T-cell (primary cell): ENCODE measurements around the gene MRPS25. TPM values are rescaled to one million over a fixed set of nuclear protein-coding genes. Genes with fewer than 3 reads are reported as not detected.

ENCODE experiments used
- ATAC-seq, 4 experiments: fragments of 200-7000 bp in 3 of 4; fragments of 150-1000 bp in 1 of 4; cut with Tn5 transposase; replicated peaks in 1 of 4; 1 replicate in 3 of 4; 2 replicates in 1 of 4; pipeline ENCODE4 v1.10.0; 2021; ENCODE audit warnings: moderate library complexity in 3 of 4, mild to moderate bottlenecking in 2 of 4, moderate number of reproducible peaks in 1 of 4
- CTCF ChIA-PET, 2 donors: fragments of 300-600 bp; sonication (Branson Sonifier 250); formaldehyde crosslinking; loops; one replicate each; lab custom pipeline; 2022; ENCODE audit warnings: antibody characterized with exemption in 2 of 2; lab: Charles Lee
- POLR2A ChIA-PET, 2 donors: fragments of 300-600 bp; sonication (Branson Sonifier 250); formaldehyde crosslinking; loops; one replicate each; lab custom pipeline; 2022; ENCODE audit warnings: antibody characterized with exemption in 2 of 2; lab: Charles Lee
- DNase-seq, 35 experiments: peaks; one replicate each; pipeline versions ENCODE4 v3.0.0 to v3.0.0-alpha.2; 2013 to 2023
- H3K27ac ChIP-seq: one replicate; pipeline ENCODE4 v1.5.1; 2013; ENCODE audit warnings: low read length
- H3K27me3 ChIP-seq, 2 experiments: replicated peaks in 1 of 2; 1 replicate in 1 of 2; 2 replicates in 1 of 2; pipeline versions ENCODE4 v1.6.1 to v1.7.0; 2013; ENCODE audit warnings: low read length in 1 of 2, mixed read lengths in 1 of 2; ENCODE audit not compliant: control insufficient read depth in 2 of 2, insufficient read depth in 2 of 2; ENCODE audit errors: extremely low read depth in 1 of 2
- H3K36me3 ChIP-seq, 2 donors: 1 replicate in 1 of 2; 2 replicates in 1 of 2; pipeline versions ENCODE4 v1.6.1 to v1.7.0; 2013; ENCODE audit warnings: low read length in 1 of 2; ENCODE audit not compliant: control insufficient read depth in 2 of 2, insufficient read depth in 1 of 2; ENCODE audit errors: extremely low read depth in 1 of 2
- H3K4me1 ChIP-seq, 2 experiments: 1 replicate in 1 of 2; 2 replicates in 1 of 2; pipeline versions ENCODE4 v1.6.1 to v1.7.0; 2013; ENCODE audit warnings: low read length in 2 of 2, mixed read lengths in 1 of 2; ENCODE audit not compliant: insufficient read depth in 2 of 2, control insufficient read depth in 1 of 2; ENCODE audit errors: extremely low read depth in 1 of 2
- H3K4me3 ChIP-seq, 2 donors: 1 replicate in 1 of 2; 2 replicates in 1 of 2; pipeline versions ENCODE4 v1.5.1 to v1.7.0; 2013; ENCODE audit warnings: mild to moderate bottlenecking in 2 of 2, low read length in 1 of 2, moderate library complexity in 1 of 2; ENCODE audit not compliant: control insufficient read depth in 1 of 2; ENCODE audit errors: extremely low read depth in 1 of 2
- H3K9me3 ChIP-seq: 2 replicates; pipeline ENCODE4 v1.7.0; 2013
- H3K27ac Mint-ChIP-seq, 2 donors: one replicate each; pipeline ENCODE4 v1.8.0; 2020 to 2021; ENCODE audit warnings: mild to moderate bottlenecking in 2 of 2, mixed read lengths in 2 of 2
- H3K27me3 Mint-ChIP-seq, 2 donors: one replicate each; pipeline ENCODE4 v1.8.0; 2021 to 2022; ENCODE audit warnings: mixed read lengths in 2 of 2
- H3K36me3 Mint-ChIP-seq: one replicate; pipeline ENCODE4 v1.8.0; 2021; ENCODE audit warnings: mixed read lengths
- H3K4me1 Mint-ChIP-seq, 3 donors: one replicate each; pipeline ENCODE4 v1.8.0; 2020 to 2022; ENCODE audit warnings: mixed read lengths in 3 of 3, mild to moderate bottlenecking in 1 of 3
- H3K4me3 Mint-ChIP-seq, 3 donors: one replicate each; pipeline ENCODE4 v1.8.0; 2020 to 2022; ENCODE audit warnings: mild to moderate bottlenecking in 3 of 3, mixed read lengths in 3 of 3, moderate library complexity in 3 of 3
- H3K9me3 Mint-ChIP-seq, 3 donors: one replicate each; pipeline ENCODE4 v1.8.0; 2020 to 2022; ENCODE audit warnings: mixed read lengths in 3 of 3
- WGBS: methylation state at CpG from one replicate; pipeline ENCODE4 v1.1.5; 2013; ENCODE audit warnings: missing lambda C conversion rate; ENCODE audit not compliant: insufficient coverage; 5-methylcytosine and 5-hydroxymethylcytosine counted together
- total RNA-seq, 35 experiments: library from RNA in 6 of 35; stranded (reverse) in 6 of 35; fragments of 120-200 nt in 1 of 35; gene quantifications; one replicate each; pipeline versions ENCODE4 v1.2.1 to v1.2.4 and lab custom pipeline; 2013 to 2026

MRPS25 gene
- total RNA-seq, 5 donors from 2014 or later (not counting 1 experiment from before 2014, with no cell fraction given) = 55.7 to 102 (median 87.3) TPM

- H3K4me1 Mint-ChIP-seq = peaks cover 42 to 60% (median 44%) of the 10 kb centered on the region in 3 donors
- peaks cover 9 to 51% of the 10 kb centered on the region in 2 donors for H3K36me3 ChIP-seq
- H3K27me3 Mint-ChIP-seq = no peaks in the 10 kb centered on the region
- no peaks in the 10 kb centered on the region for H3K27me3 ChIP-seq
- H3K4me3 ChIP-seq = no peak overlapping the region
- peaks cover 0 to 23% of the 10 kb centered on the region in 2 experiments for H3K4me1 ChIP-seq
- H3K9me3 Mint-ChIP-seq = peaks cover 0 to 4% (median 0%) of the 10 kb centered on the region in 3 donors
- POLR2A ChIA-PET = no interaction called here
- H3K9me3 ChIP-seq = no peaks in the 10 kb centered on the region
- H3K4me3 Mint-ChIP-seq = peak overlapping the region in 2 of 3 donors; percentile 33 to 53
- peaks cover 39% of the 10 kb centered on the region for H3K36me3 Mint-ChIP-seq
- ATAC-seq (peak; percentile 59 to 80 (median 68)), DNase-seq (peak in 32 of 35 experiments; percentile 10 to 57 (median 28))
- no CpG with 5 or more reads among the region's 8 CpGs for WGBS
- H3K27ac ChIP-seq = no peak overlapping the region
- H3K27ac Mint-ChIP-seq = peak overlapping the region; percentile 77 to 83
- CTCF ChIA-PET = interaction anchor here in 1 of 2 donors (0.6 kb wide), 2 partner anchors 10 to 21 kb away, joined by 3 to 4 read pairs; partner anchors contain the start of gene MRPS25
These were observed 10.0 kb downstream of the MRPS25 start for GRCh38 chr3:15055019-15055557.

DNA sequence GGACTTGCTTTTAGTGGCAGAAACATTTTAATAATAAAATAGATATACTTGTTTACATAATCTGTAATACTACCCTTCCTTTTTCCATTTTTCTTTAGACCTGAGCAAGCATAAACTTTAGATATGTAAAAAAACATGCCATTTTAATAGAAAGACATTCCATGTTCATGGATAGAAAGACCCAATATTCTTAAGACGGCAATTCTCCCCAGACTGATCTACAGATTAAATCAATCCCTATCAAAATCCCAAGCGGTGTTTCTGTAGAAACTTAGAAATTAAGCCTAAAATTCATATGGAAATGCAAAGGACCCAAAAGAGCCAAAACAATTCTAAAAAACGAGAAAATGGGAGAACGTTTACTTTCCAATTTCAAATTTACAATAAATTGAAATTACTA lies 11.6 kb downstream of the MRPS25 start:
- H3K36me3 ChIP-seq = peaks cover 9 to 55% of the 10 kb centered on the region in 2 donors
- ATAC-seq (no peak), DNase-seq (no peak)
- POLR2A ChIA-PET = no interaction called here
- WGBS = 100% methylated on average over 1 of the region's 4 CpGs
- no peak overlapping the region for H3K27ac ChIP-seq
- H3K4me3 Mint-ChIP-seq = no peak overlapping the region
- no peaks in the 10 kb centered on the region for H3K9me3 ChIP-seq
- no peak overlapping the region for H3K4me3 ChIP-seq
- peaks cover 40 to 54% (median 44%) of the 10 kb centered on the region in 3 donors for H3K4me1 Mint-ChIP-seq
- no peaks in the 10 kb centered on the region for H3K27me3 ChIP-seq
- H3K4me1 ChIP-seq = peaks cover 0 to 23% of the 10 kb centered on the region in 2 experiments
- H3K9me3 Mint-ChIP-seq = peaks cover 0 to 4% (median 0%) of the 10 kb centered on the region in 3 donors
- CTCF ChIA-PET = no interaction called here
- peaks cover 31% of the 10 kb centered on the region for H3K36me3 Mint-ChIP-seq
- peak overlapping the region in 1 of 2 donors; percentile 34 for H3K27ac Mint-ChIP-seq
- no peaks in the 10 kb centered on the region for H3K27me3 Mint-ChIP-seq

DNA sequence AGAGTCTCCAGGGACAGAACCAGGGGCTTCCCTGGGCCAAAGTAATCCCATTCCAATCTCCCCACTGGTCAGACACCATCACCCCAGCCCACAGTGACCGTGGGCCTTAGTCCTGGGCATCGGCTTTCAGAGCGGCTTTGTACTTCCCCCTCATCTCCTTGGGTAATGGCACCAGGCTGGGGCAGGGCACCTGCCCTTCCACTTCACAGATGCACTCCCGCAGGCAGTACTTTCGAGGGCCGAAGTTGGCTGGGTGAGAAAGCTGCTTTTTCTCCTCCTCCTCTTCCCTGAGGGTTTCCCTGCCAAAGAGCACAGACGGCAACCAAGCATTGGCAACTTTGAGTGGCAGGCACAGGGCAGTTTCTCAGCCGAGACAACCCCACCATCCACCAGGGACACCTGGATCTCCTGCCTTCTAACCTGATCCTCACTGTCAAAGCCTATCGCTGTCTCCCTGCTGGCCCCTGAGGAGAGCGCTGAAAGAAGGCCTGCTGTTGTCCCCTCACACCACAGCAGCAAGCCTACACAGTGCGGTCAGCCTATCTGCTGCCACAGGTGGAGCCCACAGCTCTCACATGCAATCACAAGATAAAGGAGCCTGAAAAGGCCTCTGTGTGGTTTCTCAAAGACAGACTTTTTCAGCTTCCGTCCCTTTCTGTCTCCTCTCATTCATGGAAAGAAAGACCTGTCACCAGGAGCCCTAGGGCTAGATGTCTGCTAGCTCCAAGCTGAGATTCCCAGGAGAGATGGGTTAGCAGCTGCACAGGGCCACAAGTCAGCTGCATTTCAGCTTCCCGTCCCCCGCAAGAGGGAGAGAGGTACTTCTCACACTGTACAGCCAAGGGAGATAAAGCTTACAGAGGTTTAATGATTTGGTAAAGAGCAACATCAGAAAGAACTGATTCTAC lies 12.5 kb downstream of the MRPS25 start:
- Histone ChIP-seq H3K9me3 (no peaks in the 10 kb centered on the region), H3K36me3 (peaks cover 8 to 61% of the 10 kb centered on the region in 2 donors), H3K27me3 (no peaks in the 10 kb centered on the region), H3K27ac (no peak overlapping the region), H3K4me1 (peaks cover 0 to 23% of the 10 kb centered on the region in 2 experiments), H3K4me3 (no peak overlapping the region)
- no peaks in the 10 kb centered on the region for H3K27me3 Mint-ChIP-seq
- peaks cover 31% of the 10 kb centered on the region for H3K36me3 Mint-ChIP-seq
- WGBS = 90% methylated on average over 9 of the region's 14 CpGs
- no peak overlapping the region for H3K4me3 Mint-ChIP-seq
- ChIA-PET POLR2A (interaction anchor here in 1 of 2 donors (0.5 kb wide), 1 partner anchor 43 kb away, joined by 4 read pairs; no protein-coding TSS in a partner anchor), CTCF (no interaction called here)
- no peak for DNase-seq
- H3K27ac Mint-ChIP-seq = peak overlapping the region in 1 of 2 donors; percentile 53
- peaks cover 0 to 4% (median 0%) of the 10 kb centered on the region in 3 donors for H3K9me3 Mint-ChIP-seq
- H3K4me1 Mint-ChIP-seq = peaks cover 38 to 53% (median 44%) of the 10 kb centered on the region in 3 donors
- ATAC-seq = no peak

- Mint-ChIP-seq H3K4me1 (peaks cover 35 to 49% (median 37%) of the 10 kb centered on the region in 3 donors), H3K4me3 (no peak overlapping the region), H3K36me3 (peaks cover 32% of the 10 kb centered on the region), H3K27ac (peak overlapping the region; percentile 46 to 58), H3K9me3 (peaks cover 0 to 4% (median 0%) of the 10 kb centered on the region in 3 donors), H3K27me3 (no peaks in the 10 kb centered on the region)
- WGBS = 75% methylated on average over 1 of the region's 1 CpG
- peaks cover 14 to 62% of the 10 kb centered on the region in 2 donors for H3K36me3 ChIP-seq
- ChIA-PET CTCF (interaction anchor here (0.6 to 0.9 kb wide), 3 partner anchors 13 to 67 kb away, joined by 3 read pairs; no protein-coding TSS in a partner anchor), POLR2A (no interaction called here)
- DNase-seq = peak in 28 of 35 experiments; percentile 4 to 54 (median 27)
- no peak overlapping the region for H3K27ac ChIP-seq
- H3K4me3 ChIP-seq = no peak overlapping the region
- H3K9me3 ChIP-seq = no peaks in the 10 kb centered on the region
- H3K27me3 ChIP-seq = no peaks in the 10 kb centered on the region
- peaks cover 0 to 19% of the 10 kb centered on the region in 2 experiments for H3K4me1 ChIP-seq
- peak; percentile 60 to 86 (median 74) for ATAC-seq
These were observed 13.6 kb downstream of the MRPS25 start for GRCh38 chr3:15051531-15051930.

- Mint-ChIP-seq H3K4me1 (peaks cover 28 to 42% (median 36%) of the 10 kb centered on the region in 3 donors), H3K4me3 (no peak overlapping the region), H3K36me3 (peaks cover 29% of the 10 kb centered on the region), H3K27ac (peak overlapping the region; percentile 2 to 36), H3K9me3 (peaks cover 0 to 4% (median 0%) of the 10 kb centered on the region in 3 donors), H3K27me3 (no peaks in the 10 kb centered on the region)
- H3K36me3 ChIP-seq = peaks cover 14 to 71% of the 10 kb centered on the region in 2 donors
- H3K4me3 ChIP-seq = no peak overlapping the region
- peaks cover 0 to 14% of the 10 kb centered on the region in 2 experiments for H3K4me1 ChIP-seq
- DNase-seq (peak in 1 of 35 experiments; percentile 7), ATAC-seq (no peak)
- CTCF ChIA-PET = interaction anchor here in 1 of 2 donors (0.7 kb wide), 1 partner anchor 59 kb away, joined by 8 read pairs; no protein-coding TSS in a partner anchor
- POLR2A ChIA-PET = interaction anchor here in 1 of 2 donors (0.8 kb wide), 1 partner anchor 14 kb away, joined by 5 read pairs; no protein-coding TSS in a partner anchor
- WGBS = 100% methylated on average over 2 of the region's 3 CpGs
- H3K27me3 ChIP-seq = no peaks in the 10 kb centered on the region
- no peak overlapping the region for H3K27ac ChIP-seq
- H3K9me3 ChIP-seq = no peaks in the 10 kb centered on the region
These were observed 14.6 kb downstream of the MRPS25 start for GRCh38 chr3:15050405-15051092.
